GM12891 (cell line): ENCODE data around the gene INHBE.

Source experiments
- PAX5 ChIP-seq: IDR thresholded peaks from 2 replicates; pipeline ENCODE4 v1.6.1; 2011; ENCODE audit warnings: low read length, moderate library complexity, mild to moderate bottlenecking; ENCODE audit not compliant: insufficient read depth, severe bottlenecking
- POLR2A ChIP-seq: IDR thresholded peaks from 2 replicates; pipeline ENCODE4 v1.6.1; 2011; ENCODE audit warnings: low read depth, low read length, control low read depth
- POLR2AphosphoS5 ChIP-seq: IDR thresholded peaks from 2 replicates; pipeline ENCODE4 v1.6.1; 2011; ENCODE audit warnings: low read depth, low read length, control low read depth
- POU2F2 ChIP-seq: IDR thresholded peaks from 2 replicates; pipeline ENCODE4 v1.6.1; 2011; ENCODE audit warnings: low read depth, mild to moderate bottlenecking, control low read depth, low read length, moderate library complexity
- SPI1 ChIP-seq: IDR thresholded peaks from 2 replicates; pipeline ENCODE4 v1.6.1; 2011; ENCODE audit warnings: low read depth, low read length, control low read depth
- TAF1 ChIP-seq: IDR thresholded peaks from 2 replicates; pipeline ENCODE4 v1.6.1; 2011; ENCODE audit warnings: low read depth, low read length, control low read depth

- TF ChIP-seq POLR2A (no peak), TAF1 (no peak), POLR2AphosphoS5 (no peak), SPI1 (no peak), PAX5 (no peak), POU2F2 (no peak)
These were observed 45.1 kb downstream of the INHBE start for GRCh38 chr12:57500213-57500612.
